Lung (tissue), 12 donors: ENCODE data around the gene HMCES. TPM values are rescaled to one million over a fixed set of nuclear protein-coding genes. Genes with fewer than 3 reads are reported as not detected.

ENCODE experiments used
- ATAC-seq: fragments of 200-7000 bp; cut with Tn5 transposase; one replicate; pipeline ENCODE4 v1.9.1; 2020; ENCODE audit warnings: moderate number of reproducible peaks; ENCODE audit not compliant: insufficient read depth, low FRiP score
- DNase-seq, 3 donors: peaks; one replicate each; pipeline ENCODE4 v3.0.0-alpha.2; 2013 to 2017
- H3K27ac ChIP-seq, 2 donors: one replicate each; pipeline ENCODE4 v1.5.1; 2013; ENCODE audit warnings: mild to moderate bottlenecking in 2 of 2, moderate library complexity in 2 of 2, control low read depth in 1 of 2, inconsistent platforms in 1 of 2, low read depth in 1 of 2, low read length in 1 of 2
- H3K27me3 ChIP-seq, 3 donors: one replicate each; pipeline ENCODE4 v1.5.1; 2013; ENCODE audit warnings: low read length in 2 of 3; ENCODE audit not compliant: control insufficient read depth in 3 of 3, insufficient read depth in 3 of 3
- H3K36me3 ChIP-seq, 4 donors: one replicate each; pipeline ENCODE4 v1.5.1; 2013; ENCODE audit warnings: low read length in 4 of 4, mild to moderate bottlenecking in 1 of 4, moderate library complexity in 1 of 4; ENCODE audit not compliant: control insufficient read depth in 4 of 4, insufficient read depth in 4 of 4
- H3K4me1 ChIP-seq, 5 donors: one replicate each; pipeline ENCODE4 v1.5.1; 2013; ENCODE audit warnings: low read length in 5 of 5, mild to moderate bottlenecking in 2 of 5, moderate library complexity in 1 of 5; ENCODE audit not compliant: control insufficient read depth in 5 of 5, insufficient read depth in 5 of 5
- H3K4me3 ChIP-seq: one replicate; pipeline ENCODE4 v1.5.1; 2013; ENCODE audit warnings: mild to moderate bottlenecking, control low read depth, moderate library complexity
- H3K9ac ChIP-seq, 2 donors: one replicate each; pipeline ENCODE4 v1.5.1; 2013; ENCODE audit warnings: low read length in 2 of 2, control low read depth in 1 of 2; ENCODE audit not compliant: insufficient read depth in 1 of 2
- H3K9me3 ChIP-seq, 4 donors: one replicate each; pipeline ENCODE4 v1.5.1; 2013; ENCODE audit warnings: low read length in 3 of 4, mild to moderate bottlenecking in 1 of 4, moderate library complexity in 1 of 4; ENCODE audit not compliant: control insufficient read depth in 4 of 4, insufficient read depth in 3 of 4
- CTCF ChIP-seq: IDR thresholded peaks from 2 replicates; pipeline ENCODE4 v1.5.1; 2012; ENCODE audit warnings: mild to moderate bottlenecking; ENCODE audit errors: control extremely low read depth, extremely low read depth
- WGBS, 2 donors: extraction: QIAGEN DNeasy Blood & Tissue Kit; methylation state at CpG; one replicate each; pipeline ENCODE4 v1.1.7; 2013; 5-methylcytosine and 5-hydroxymethylcytosine counted together
- polyA plus RNA-seq, 2 donors: library from polyadenylated mRNA; stranded (reverse); fragments of 200-250 nt; gene quantifications; one replicate each; pipeline ENCODE4 v1.2.1, GENCODE V29; 2013
- total RNA-seq, 2 donors: library from RNA; depleted of rRNA in 1 of 2; stranded (reverse); fragments of >200 nt in 1 of 2; gene quantifications; one replicate each; pipeline ENCODE4 v1.2.1, GENCODE V29; 2014 to 2021
- donor health status: control.
- donor health status: control.
- donor health status: Bipolar disorder and iron deficiency.
- donor health status: healthy.
- donor health status: DM: yes; HTN: yes; CAD: no.

HMCES gene
- total and polyA plus RNA-seq, 4 donors: 23.2 to 36.6 (median 34.6) TPM

- no peaks in the 10 kb centered on the region for H3K9me3 ChIP-seq
- no peaks in the 10 kb centered on the region for H3K27me3 ChIP-seq
- 43 to 44% methylated on average over 7 of the region's 7 CpGs for WGBS, 2 donors
- H3K4me3 ChIP-seq: no peak overlapping the region
- peak overlapping the region in 1 of 2 donors; percentile 69 for H3K9ac ChIP-seq
- H3K36me3 ChIP-seq: peaks cover 0 to 3% (median 0%) of the 10 kb centered on the region in 4 donors
- ATAC-seq (no peak), DNase-seq (peak; percentile 32 to 61 (median 44))
- no peak for TF ChIP-seq CTCF
- H3K27ac ChIP-seq: peak overlapping the region in 1 of 2 donors; percentile 91
- peaks cover 3 to 22% (median 11%) of the 10 kb centered on the region in 5 donors for H3K4me1 ChIP-seq
Observed at GRCh38 chr3:129313665-129314385, 35.2 kb downstream of the HMCES start.

DNA sequence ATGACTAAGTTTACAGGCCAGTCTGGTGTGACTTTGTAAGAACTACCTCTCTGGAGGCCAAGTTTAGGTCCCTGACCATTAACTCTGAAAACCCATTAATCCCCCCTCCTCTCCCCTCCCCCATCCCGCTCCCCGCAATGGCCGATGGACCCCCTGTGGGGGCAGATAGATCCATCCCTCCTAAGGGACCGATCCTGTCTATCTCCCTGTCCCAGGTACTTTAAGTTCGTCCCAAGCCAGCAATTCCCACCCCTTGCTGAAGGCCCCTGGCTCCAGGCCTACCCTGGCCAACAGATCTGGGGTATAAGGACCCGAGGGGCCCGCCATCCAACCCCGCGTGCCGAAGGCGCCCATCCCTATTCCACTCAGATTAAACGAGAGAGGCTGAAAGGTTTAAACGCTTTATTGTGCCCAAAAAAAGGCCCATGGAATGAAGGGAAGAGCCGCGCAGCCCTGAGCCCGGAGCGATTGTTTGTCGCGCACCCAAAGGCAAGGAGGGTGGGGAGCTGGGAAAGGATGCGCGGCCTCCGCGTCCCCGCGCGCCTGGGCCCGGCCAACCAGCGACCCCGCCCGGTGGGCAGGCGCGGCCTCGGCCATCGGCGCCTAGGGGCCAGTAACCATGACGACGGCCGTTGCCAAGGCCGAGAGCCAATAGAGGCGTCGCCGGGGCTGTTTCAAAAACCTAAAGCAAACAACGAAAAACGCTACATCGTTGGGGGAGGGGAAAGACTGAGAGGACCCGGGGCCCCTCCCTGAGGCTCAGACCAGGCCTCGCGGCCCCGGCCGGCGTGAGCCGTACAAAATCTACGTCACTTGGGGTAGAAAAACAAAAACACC lies 35.9 kb downstream of the HMCES start:
- peak; percentile 9 for TF ChIP-seq CTCF
- ATAC-seq: peak; percentile 61
- Histone ChIP-seq H3K36me3 (peaks cover 0 to 3% (median 0%) of the 10 kb centered on the region in 4 donors), H3K9me3 (no peaks in the 10 kb centered on the region), H3K9ac (peak overlapping the region; percentile 67 to 69), H3K27ac (peak overlapping the region; percentile 91 to 98), H3K4me3 (peak overlapping the region; percentile 84), H3K27me3 (no peaks in the 10 kb centered on the region), H3K4me1 (peaks cover 3 to 22% (median 11%) of the 10 kb centered on the region in 5 donors)
- DNase-seq: peak; percentile 95 to 98 (median 97)
- 2 to 3% methylated on average over 53 of the region's 53 CpGs for WGBS, 2 donors

DNA sequence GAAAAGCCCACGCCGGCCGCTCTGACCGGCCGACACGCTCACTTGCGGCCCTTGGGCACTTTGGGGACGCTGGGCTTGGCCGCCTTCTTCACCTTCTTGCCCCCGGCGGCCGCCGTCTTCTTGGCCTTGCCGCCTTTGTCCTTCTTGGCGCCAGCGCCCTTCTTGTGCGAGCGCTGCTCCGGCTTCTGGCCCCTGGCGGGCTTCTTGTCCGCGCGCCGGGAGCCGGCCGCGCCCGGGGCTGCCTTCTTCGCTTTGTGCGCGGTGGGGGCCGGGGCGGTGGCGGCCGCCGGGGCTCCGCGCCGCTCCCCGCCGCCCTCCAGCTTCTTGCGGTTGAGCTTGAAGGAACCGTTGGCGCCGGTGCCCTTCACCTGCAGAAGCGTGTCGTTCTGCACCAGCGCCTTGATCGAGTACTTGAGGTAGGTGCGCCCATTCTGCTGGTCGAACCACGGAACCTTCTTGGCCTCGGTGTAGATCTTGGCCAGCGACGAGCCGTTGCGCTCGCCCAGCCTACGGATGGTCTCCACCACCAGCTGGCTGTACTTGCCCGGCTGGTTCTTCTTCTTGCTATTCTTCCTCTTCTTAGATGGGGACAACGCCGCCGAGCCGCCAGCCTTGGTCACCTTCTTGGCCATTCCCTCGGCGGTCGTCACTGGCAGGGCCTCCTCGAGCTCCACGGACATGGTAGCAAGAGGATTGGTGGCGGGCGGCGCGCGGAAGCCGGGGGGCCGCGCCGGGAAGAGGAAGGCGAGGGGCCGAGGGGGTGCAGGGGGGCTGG lies 36.7 kb downstream of the HMCES start:
- H3K27me3 ChIP-seq: no peaks in the 10 kb centered on the region
- ATAC-seq (peak; percentile 25), DNase-seq (peak in 2 of 3 donors; percentile 27 to 32)
- no peak for TF ChIP-seq CTCF
- H3K27ac ChIP-seq: peak overlapping the region; percentile 91 to 98
- H3K4me3 ChIP-seq: peak overlapping the region; percentile 84
- H3K9ac ChIP-seq: peak overlapping the region; percentile 21 to 81
- H3K4me1 ChIP-seq: peaks cover 3 to 22% (median 11%) of the 10 kb centered on the region in 5 donors
- no peaks in the 10 kb centered on the region for H3K9me3 ChIP-seq
- WGBS, 2 donors: 1% methylated on average over 75 to 80 of the region's 80 CpGs
- peaks cover 0 to 3% (median 0%) of the 10 kb centered on the region in 4 donors for H3K36me3 ChIP-seq
